Upper lobe of left lung (tissue), 6 donors: ENCODE data around the gene LRRC8B. TPM values are rescaled to one million over a fixed set of nuclear protein-coding genes. Genes with fewer than 3 reads are reported as not detected.

Experiments
- ATAC-seq, 2 donors: fragments of 200-7000 bp; cut with Tn5 transposase; one replicate each; pipeline ENCODE4 v1.9.1; 2022; ENCODE audit warnings: mild to moderate bottlenecking in 2 of 2, moderate library complexity in 2 of 2; ENCODE audit not compliant: low FRiP score in 2 of 2
- DNase-seq, 2 donors: peaks; one replicate each; pipeline ENCODE4 v3.0.0-alpha.2; 2019 to 2020
- H3K27ac ChIP-seq, 4 donors: fragments of 200-600 bp; sonication (generic); one replicate each; pipeline ENCODE4 v1.5.1; 2016 to 2019
- H3K27me3 ChIP-seq, 4 donors: fragments of 200-600 bp; sonication (generic); one replicate each; pipeline ENCODE4 v1.5.1; 2017 to 2019
- H3K36me3 ChIP-seq, 4 donors: fragments of 200-600 bp; sonication (generic); one replicate each; pipeline ENCODE4 v1.5.1; 2016 to 2019
- H3K4me1 ChIP-seq, 4 donors: fragments of 200-600 bp; sonication (generic); one replicate each; pipeline ENCODE4 v1.5.1; 2018 to 2019
- H3K4me3 ChIP-seq, 4 donors: fragments of 200-600 bp; sonication (generic); one replicate each; pipeline ENCODE4 v1.5.1; 2017 to 2019; ENCODE audit warnings: mild to moderate bottlenecking in 2 of 4, moderate library complexity in 1 of 4
- H3K9me3 ChIP-seq, 4 donors: fragments of 200-600 bp; sonication (generic); one replicate each; pipeline ENCODE4 v1.5.1; 2018 to 2019
- CTCF ChIP-seq, 6 experiments: fragments of 450-650 bp in 4 of 6; fragments of 200-600 bp in 2 of 6; sonication (generic) in 2 of 6; IDR thresholded peaks; one replicate each; pipeline ENCODE4 v1.5.1; 2016 to 2019; ENCODE audit warnings: antibody characterized with exemption in 6 of 6
- EP300 ChIP-seq, 4 donors: sonication (generic); formaldehyde crosslinking; IDR thresholded peaks; one replicate each; pipeline ENCODE4 v1.5.1; 2017; ENCODE audit warnings: antibody characterized with exemption in 4 of 4, control low read depth in 2 of 4
- POLR2A ChIP-seq, 4 donors: fragments of 450-650 bp; IDR thresholded peaks; one replicate each; pipeline ENCODE4 v1.5.1; 2016 to 2017; ENCODE audit warnings: antibody characterized with exemption in 4 of 4, mild to moderate bottlenecking in 2 of 4
- POLR2AphosphoS5 ChIP-seq, 2 donors: sonication (generic); formaldehyde crosslinking; IDR thresholded peaks; one replicate each; pipeline ENCODE4 v1.5.1; 2017; ENCODE audit warnings: antibody characterized with exemption in 2 of 2
- WGBS, 2 donors: methylation state at CpG; one replicate each; pipeline ENCODE4 v1.1.5; 2017 to 2018; 5-methylcytosine and 5-hydroxymethylcytosine counted together
- total RNA-seq, 6 donors: library from RNA; depleted of rRNA in 4 of 6; stranded (reverse); fragments of >200 nt in 4 of 6; gene quantifications; one replicate each; pipeline versions ENCODE4 v1.1.0 to v1.2.1, GENCODE V29; 2016 to 2021
- donor health status: DM: no; HTN: no; CAD: no; lungs with moderate emphysema.
- donor health status: DM: no; HTN: yes; CAD: no; lungs with severe emphysema.

LRRC8B gene
- total RNA-seq, 6 donors from 2014 or later, result 7.1 to 20.2 (median 14.8) TPM

- Histone ChIP-seq H3K27ac (no peak overlapping the region), H3K36me3 (no peaks in the 10 kb centered on the region), H3K4me1 (peaks cover 0 to 4% (median 2%) of the 10 kb centered on the region in 4 donors), H3K4me3 (no peak overlapping the region), H3K27me3 (no peaks in the 10 kb centered on the region), H3K9me3 (no peaks in the 10 kb centered on the region)
- no peak for ATAC-seq
- no peak for TF ChIP-seq POLR2A (IDR thresholded peaks at IDR 0.05)
- TF ChIP-seq CTCF (IDR thresholded peaks at IDR 0.05), result no peak
- no peak for TF ChIP-seq EP300 (IDR thresholded peaks at IDR 0.05)
- no peak for TF ChIP-seq POLR2AphosphoS5 (IDR thresholded peaks at IDR 0.05)
- no peak for DNase-seq
- WGBS, 2 donors, result 0 to 97% methylated on average over 1 of the region's 1 CpG
These were observed 121.6 kb downstream of the LRRC8B start for GRCh38 chr1:89646259-89646658.

Other genes starting within 250 kb of the LRRC8B start
- 1 to 10 TPM in 2 of 6 donors, under 1 TPM in 4; 0.30 to 3.8 (median 0.73) TPM for gene GBP6, start 160.8 kb upstream of the LRRC8B start, total RNA-seq
- 10 to 100 TPM in 5 of 6 donors, 1 to 10 TPM in 1; 5.2 to 12.5 (median 11.6) TPM for gene LRRC8C, start 108.3 kb downstream of the LRRC8B start, total RNA-seq